Gastroesophageal sphincter (tissue), 3 donors: ENCODE data around the gene NEMP1.

ENCODE experiments used
- POLR2A ChIP-seq, 2 donors: fragments of 450-650 bp; IDR thresholded peaks; one replicate each; pipeline ENCODE4 v1.6.1; 2017; ENCODE audit warnings: antibody characterized with exemption in 2 of 2, mild to moderate bottlenecking in 2 of 2, moderate library complexity in 1 of 2
- POLR2AphosphoS5 ChIP-seq: sonication (generic); formaldehyde crosslinking; IDR thresholded peaks from one replicate; pipeline ENCODE4 v1.6.1; 2017; ENCODE audit warnings: antibody characterized with exemption
- TF ChIP-seq, protein P1 (sequence below), 4 experiments: fragments of 200-600 bp in 2 of 4; fragments of 450-650 bp in 2 of 4; sonication (generic) in 1 of 4; IDR thresholded peaks; one replicate each; pipeline ENCODE4 v1.5.1; 2017 to 2019; ENCODE audit warnings: antibody characterized with exemption in 4 of 4, mild to moderate bottlenecking in 2 of 4, moderate library complexity in 2 of 4

DNA sequence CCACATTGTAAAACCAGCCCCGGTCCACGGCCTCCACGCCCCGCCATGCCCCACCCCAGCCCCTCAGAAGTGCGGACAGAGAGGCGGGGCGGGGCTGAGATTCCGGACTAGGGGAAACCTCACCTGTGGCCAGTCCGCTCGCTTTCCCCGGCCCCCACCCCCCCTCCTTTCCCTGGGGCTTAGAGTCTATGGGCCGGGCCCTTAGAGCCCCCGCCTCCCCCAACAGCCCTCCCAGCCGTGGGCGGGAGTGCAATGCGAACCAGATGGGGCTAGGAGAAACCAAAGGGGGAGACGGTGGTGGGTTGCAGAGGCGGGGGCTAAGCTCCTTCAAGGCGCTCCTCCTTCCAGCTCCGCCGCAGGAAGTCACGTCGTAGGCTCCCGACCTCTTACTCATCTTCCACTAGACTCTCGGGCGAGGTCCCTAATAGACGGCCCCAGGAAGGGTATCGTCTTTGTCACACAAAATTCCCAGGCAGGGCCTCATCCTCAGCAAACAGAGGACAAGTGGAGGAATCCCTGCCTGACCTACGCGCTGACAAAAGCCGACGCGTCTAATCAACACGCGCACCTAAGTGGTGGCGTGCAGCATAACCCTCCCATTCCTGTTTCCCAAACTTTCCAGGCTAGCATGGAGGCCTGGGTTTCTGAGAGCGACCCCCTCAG, 9.2 kb upstream of the NEMP1 start:
- peak; percentile 30 to 33 for TF ChIP-seq POLR2A (IDR thresholded peaks at IDR 0.05)
- TF ChIP-seq, protein P1, sequence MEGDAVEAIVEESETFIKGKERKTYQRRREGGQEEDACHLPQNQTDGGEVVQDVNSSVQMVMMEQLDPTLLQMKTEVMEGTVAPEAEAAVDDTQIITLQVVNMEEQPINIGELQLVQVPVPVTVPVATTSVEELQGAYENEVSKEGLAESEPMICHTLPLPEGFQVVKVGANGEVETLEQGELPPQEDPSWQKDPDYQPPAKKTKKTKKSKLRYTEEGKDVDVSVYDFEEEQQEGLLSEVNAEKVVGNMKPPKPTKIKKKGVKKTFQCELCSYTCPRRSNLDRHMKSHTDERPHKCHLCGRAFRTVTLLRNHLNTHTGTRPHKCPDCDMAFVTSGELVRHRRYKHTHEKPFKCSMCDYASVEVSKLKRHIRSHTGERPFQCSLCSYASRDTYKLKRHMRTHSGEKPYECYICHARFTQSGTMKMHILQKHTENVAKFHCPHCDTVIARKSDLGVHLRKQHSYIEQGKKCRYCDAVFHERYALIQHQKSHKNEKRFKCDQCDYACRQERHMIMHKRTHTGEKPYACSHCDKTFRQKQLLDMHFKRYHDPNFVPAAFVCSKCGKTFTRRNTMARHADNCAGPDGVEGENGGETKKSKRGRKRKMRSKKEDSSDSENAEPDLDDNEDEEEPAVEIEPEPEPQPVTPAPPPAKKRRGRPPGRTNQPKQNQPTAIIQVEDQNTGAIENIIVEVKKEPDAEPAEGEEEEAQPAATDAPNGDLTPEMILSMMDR (IDR thresholded peaks at IDR 0.05): peak in 1 of 4 experiments; percentile 24
- TF ChIP-seq POLR2AphosphoS5: peak; percentile 83
